Stimulated activated CD8-positive, alpha-beta memory T cell treated with anti-CD3 and anti-CD28 coated beads, Interleukin-15, amount 100 ng/mL, for 24 hours (primary cell): ENCODE results near the gene GRID2.

ENCODE experiments used
- DNase-seq: peaks from one replicate; pipeline ENCODE4 v3.0.0-alpha.2; 2020; ENCODE audit warnings: low read depth

The GRID2 gene

DNA sequence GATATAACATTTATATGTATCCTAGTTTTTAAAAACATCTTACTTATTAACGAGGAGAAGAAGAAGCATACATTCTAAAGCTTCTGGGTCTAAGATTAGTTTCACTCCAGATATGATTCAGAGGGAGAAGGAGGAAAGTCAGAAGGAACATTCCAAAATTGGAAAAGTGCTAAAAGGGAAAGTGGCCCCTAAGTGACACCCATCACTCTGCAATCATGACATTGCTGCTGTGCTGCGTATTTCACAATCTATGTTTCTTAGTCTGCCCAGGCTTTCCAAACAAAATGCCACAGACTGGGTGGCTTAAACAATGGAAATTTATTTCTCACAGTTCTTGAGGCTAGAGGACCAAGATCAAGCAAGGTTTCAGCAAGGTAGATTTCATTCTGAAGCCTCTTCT, 1452.3 kb downstream of the GRID2 start:
- no peak for DNase-seq

- no peak for DNase-seq
Observed at GRCh38 chr4:93759506-93759905, 1455.7 kb downstream of the GRID2 start.

DNA sequence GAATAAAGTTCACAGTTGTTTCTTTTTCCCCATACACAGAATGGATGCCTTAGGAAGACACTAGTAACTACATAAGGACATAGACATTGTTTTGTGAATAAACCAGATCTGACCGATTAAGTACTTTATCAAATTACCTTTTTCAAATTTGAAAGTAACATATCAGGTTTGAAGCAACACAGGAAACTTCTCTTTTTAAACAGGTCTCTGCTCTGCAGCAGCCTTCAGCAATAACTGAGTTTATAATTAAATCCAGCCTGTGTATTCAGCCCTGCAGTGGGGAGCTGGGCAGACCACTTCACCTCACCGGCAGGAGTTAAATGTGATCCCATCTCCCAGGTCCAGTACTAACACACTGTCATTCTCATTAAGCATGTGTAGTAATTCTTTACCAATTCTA, 1456.5 kb downstream of the GRID2 start:
- no peak for DNase-seq

DNA sequence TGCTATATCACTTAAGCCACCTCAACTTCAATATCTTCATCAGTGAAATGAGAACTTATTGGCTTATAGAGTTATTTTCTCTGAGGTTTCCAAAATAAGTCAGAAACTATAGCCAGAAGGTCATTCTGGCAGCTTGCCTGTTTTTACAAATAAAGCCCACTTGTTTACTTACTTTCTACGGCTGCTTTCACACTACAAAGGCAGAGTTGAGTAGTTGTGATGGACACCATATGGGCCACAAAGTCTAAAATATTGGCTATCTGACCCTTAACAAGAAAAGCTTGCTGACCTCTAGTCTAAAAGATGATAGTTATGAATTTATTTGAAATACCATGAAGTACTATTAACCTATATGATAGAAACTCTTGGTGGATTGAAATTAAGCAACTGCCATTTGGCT, 1457.5 kb downstream of the GRID2 start:
- no peak for DNase-seq

DNA sequence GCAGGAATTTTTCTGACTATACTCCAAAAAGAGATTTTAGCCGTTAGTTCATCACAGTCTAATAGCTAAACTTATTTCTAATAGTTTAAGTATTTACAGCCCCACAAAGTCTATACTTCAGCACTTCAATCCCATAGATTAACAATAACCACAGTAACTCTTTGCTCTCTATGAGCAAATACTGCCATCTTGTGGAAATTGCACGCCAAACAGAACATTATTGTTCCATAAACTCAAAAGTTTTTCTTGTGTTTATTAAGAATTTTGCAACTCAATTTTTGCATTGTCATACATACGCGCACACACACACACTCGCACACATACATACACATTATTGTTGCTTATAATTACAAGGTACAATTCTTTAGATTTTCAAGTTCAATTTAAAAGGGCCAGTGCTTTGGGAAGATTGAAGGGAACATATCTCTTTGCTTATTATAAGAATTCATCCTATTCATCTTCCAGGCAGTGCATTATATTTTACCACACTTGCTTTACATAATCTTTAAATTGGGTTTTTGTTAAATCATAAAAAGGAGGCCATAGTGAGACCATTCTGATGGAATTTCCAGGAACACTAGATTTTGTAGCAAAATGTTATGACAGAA, 1461.0 kb downstream of the GRID2 start:
- no peak for DNase-seq

DNA sequence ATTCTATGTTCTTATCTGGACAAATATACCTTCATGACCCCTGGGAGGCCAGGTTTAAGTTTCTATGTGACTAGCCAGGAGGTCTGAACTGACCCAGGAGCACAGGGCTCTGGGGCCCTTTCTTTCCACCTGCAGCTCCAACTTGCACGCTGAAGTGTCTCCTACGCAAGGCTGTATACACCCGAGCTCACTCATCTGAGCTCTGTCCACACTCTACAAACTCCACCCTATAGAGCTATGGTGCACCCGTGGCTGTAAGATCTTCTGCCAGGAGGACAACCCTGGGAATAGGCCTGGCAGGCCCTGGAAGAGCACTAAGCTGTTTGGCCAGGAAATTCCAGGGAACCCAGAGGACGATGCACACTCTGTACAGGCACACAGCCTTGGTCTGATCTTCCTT, 1464.2 kb downstream of the GRID2 start:
- no peak for DNase-seq

- DNase-seq, result no peak
Observed at GRCh38 chr4:93770201-93770600, 1466.4 kb downstream of the GRID2 start.

DNA sequence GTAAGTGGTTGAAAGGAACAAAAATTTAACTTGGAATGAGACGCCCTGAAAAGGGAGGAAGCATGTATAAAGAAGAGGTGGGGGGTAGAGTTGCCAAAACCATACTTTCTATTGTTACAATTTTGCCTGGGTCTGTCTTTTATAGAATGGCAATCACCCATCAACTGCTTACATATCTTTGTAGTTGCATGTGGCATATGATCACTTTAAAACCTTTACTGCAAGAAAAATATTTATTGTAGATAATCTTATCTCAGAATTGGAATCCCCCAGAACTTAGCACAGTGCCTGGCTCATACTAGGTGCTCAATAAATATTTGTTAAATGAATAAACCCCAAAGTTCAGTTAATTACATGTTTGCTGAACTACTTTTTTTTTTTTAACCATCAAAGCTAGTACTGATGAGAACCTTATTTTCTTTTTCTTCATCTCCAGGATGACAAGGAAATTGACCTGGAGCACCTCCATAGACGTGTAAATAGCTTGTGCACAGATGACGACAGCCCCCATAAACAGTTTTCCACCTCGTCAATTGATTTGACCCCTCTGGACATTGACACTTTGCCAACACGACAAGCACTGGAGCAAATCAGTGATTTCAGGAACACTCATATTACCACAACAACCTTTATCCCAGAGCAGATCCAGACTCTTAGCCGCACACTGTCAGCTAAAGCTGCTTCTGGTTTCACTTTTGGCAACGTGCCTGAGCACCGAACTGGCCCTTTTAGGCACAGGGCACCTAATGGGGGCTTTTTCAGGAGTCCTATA, 1468.1 kb downstream of the GRID2 start:
- no peak for DNase-seq

GRCh38 chr4:93772858-93773257, 1469.1 kb downstream of the GRID2 start:
- no peak for DNase-seq

DNA sequence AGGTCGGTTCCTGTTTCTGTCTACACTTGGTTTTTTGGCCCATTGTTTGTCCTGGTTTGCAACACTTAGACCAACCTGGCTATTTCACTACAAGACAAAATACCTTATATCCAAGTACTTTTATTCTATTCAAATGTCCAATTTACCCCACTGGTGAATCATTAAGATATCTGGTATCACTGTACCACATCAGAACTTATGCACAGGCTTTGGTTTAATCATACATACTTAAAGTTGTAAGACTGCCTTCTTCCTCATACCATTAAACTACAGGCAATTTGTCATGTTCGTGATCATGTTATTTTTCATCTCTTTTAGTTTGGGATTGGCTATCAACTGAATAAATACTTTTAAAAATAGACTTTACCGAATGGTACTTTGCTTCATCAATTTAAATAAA, 1471.8 kb downstream of the GRID2 start:
- no peak for DNase-seq

DNA sequence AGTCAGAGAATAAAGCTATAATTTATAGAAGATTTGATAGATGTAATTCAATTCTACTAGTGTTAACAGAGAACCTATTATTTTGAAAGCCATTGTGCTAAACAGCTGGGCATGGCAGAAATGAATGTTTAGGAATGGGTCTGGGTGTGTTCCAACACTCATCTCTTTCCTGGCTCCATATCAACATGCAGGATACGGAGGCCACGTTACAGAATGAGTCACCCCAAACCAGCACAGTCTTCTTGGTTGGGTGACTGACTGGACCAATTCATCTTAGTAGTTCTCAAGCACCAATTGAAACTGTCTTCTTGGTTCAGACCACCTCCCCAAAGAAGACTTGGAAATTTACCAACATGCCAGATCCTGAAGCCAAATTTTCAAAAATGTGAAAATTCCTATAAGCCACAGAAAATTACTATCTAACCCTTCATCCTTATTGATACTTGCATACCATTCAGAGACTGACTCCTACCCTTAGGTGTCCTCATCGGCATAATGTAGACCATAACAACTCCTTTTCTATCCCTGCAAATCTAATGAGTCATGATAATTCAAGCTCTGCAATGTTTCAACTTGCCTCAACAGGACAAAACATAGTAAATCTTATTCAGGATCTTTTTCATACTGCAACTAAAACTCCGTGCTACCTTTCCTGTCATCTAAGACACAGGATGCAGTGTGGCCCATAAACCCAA, 1472.8 kb downstream of the GRID2 start:
- no peak for DNase-seq

DNA sequence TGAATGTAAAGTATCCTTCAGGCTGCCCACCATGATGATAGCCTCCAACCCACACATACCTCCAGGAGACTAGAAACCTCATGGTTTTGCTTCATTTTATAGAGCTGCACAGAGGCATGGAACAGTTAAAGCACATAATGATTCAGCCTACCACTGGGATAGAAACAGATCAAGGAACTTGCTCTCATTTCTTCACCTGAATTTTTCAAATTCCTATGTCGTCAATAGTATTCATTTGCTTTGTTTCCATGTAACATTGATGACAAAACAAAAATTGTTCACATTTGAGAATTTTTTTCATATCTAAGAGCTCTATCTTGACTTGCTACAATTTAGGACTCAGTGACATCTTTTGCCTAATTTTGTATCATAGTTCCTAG, 1473.3 kb downstream of the GRID2 start:
- DNase-seq, result no peak

GRCh38 chr4:93779228-93779627, 1475.5 kb downstream of the GRID2 start:
- DNase-seq, result no peak

DNA sequence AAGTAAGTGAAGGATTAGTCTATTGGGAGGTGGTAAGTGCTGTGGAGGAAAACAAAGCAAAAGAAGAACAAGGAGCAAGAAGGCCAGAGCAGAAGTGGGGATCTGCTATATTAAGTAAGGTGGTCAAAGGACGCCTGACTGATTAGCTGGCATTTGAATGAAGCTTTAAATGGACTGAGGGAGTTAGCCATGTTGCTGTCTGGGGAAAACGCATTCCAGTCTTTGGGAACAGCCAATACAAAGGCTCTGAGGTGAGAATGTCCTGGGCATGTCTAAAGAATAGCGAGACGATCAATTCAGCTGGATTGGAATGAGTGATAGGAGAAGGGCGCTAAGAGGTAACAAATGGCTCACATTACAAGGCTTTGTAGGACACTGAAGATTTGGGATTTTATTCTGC, 1476.3 kb downstream of the GRID2 start:
- no peak for DNase-seq

DNA sequence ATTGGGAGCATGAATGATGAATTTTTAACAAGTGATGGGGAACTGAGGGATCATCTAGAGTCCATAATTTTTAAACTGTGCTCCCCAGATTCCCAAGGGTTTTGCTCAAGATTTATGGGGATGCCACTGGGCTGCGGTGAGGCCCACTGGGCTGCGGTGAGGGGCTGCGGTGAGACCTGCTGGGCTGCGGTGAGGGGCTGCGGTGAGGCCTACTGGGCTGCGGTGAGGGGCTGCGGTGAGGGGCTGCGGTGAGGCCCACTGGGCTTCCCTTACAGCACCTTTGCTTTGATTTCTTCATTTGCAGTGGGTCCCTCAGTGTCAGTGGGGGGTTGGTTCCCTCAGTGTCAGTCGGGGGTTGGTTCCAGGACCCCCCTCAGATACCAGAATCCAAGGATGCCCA, 1477.4 kb downstream of the GRID2 start:
- no peak for DNase-seq

- no peak for DNase-seq
Observed at GRCh38 chr4:93786149-93786548, 1482.4 kb downstream of the GRID2 start.

GRCh38 chr4:93788712-93789111, 1484.9 kb downstream of the GRID2 start:
- DNase-seq, result no peak

DNA sequence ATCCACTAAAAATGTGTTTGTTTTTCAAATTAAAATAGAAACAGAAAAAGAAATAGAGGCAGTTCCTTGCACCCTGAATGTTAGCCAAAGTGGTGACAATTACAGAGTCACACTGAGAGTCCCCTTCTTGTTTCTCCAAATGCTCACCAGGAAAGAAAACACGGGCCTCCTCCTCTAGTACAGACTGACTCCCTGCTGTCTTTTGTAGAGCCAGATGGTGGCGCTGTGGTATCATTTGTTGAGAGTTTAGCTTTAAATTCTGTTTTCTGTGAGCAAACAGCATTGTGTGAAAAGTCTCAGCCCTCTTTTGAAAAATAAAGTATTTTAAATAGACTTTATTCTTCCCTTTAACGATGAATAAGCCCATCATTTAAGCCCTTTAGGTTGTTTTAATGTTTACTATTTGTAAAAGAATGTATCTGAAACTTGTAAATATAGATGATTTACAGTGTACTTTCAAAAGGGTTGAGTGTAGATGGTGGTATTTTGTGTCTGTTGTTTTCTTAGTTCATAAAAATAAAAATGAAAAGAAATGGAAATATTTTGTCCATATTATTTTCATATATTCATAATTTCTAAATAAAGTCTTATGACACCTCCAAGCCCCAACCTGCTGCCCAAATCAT, 1487.9 kb downstream of the GRID2 start:
- DNase-seq, result no peak

DNA sequence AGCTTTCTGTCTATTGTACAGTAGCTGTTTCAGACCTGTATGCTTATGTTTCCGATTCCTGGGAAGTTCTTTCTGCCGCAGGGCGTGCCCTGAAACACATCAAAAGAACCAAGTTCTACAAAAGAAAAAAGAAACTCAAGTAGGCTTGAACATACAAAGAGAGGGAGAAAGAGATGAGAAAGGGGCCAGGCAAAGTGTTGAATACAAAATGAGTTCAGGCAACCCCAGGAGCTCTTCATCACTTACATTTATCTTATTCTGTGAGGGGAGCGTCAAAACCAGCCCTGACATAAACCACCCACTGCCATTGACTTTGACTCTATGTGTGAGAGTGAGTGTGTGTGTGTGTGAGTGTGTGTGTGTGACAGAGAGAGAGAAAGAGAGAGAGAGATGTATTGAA, 1498.3 kb downstream of the GRID2 start:
- DNase-seq, result no peak

GRCh38 chr4:93809773-93810172, 1506.0 kb downstream of the GRID2 start:
- no peak for DNase-seq

- DNase-seq, result no peak
Observed at GRCh38 chr4:93810340-93810992, 1506.7 kb downstream of the GRID2 start.

GRCh38 chr4:93813092-93813491, 1509.3 kb downstream of the GRID2 start:
- no peak for DNase-seq
